HG03025 (cell line): ENCODE results near the gene FRMD4B.

Source experiments
- ATAC-seq: cut with Tn5 transposase; IDR thresholded peaks from one replicate; pipeline ENCODE4 v1.9.1; 2021; ENCODE audit warnings: mild to moderate bottlenecking, moderate library complexity; ENCODE audit not compliant: unreplicated experiment, low FRiP score

FRMD4B gene

GRCh38 chr3:69144631-69145245 is 241.2 kb downstream of the FRMD4B start:
- ATAC-seq, result no peak

- no peak for ATAC-seq
These were observed 242.3 kb downstream of the FRMD4B start for GRCh38 chr3:69143612-69144011.

GRCh38 chr3:69142797-69143454 is 243.0 kb downstream of the FRMD4B start:
- ATAC-seq, result no peak

DNA sequence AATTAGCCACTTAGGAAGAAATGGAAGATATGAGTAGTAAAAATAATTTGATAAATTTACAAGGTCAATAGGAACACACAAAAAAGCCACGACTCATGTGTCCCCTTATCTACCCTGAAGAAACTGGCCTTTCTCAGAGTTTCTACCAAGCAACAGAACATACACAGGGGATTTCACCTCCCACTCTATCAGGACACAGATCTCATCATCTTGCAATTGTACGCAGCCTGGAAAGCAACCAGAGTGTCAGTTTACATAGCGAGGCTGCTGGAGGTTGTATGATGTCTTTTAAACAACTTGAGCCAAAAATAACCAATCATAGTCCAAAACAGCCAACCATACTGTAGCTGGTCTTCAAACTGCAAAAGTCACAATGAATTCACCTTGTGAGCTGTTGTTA is 243.8 kb downstream of the FRMD4B start:
- no peak for ATAC-seq

DNA sequence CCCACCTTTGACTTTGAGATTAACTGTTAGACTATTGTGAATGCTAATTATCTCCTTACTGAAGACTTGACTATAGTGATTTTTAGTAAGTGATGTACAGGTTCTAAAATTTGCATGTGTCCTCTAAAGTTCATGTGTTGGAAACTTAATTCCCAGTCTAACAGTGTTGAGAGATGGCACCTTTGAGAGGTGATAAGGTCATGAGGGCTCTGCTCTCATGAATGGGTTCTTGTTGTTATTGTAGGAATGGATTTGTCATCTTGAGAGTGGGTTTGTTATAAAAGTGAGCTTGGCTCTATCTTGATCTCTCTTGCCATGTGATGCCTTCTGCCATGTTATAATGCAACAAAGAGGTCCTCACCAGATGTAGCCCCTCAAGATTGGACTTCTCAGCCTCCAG is 244.6 kb downstream of the FRMD4B start:
- no peak for ATAC-seq

GRCh38 chr3:69137412-69137811 is 248.5 kb downstream of the FRMD4B start:
- no peak for ATAC-seq

DNA sequence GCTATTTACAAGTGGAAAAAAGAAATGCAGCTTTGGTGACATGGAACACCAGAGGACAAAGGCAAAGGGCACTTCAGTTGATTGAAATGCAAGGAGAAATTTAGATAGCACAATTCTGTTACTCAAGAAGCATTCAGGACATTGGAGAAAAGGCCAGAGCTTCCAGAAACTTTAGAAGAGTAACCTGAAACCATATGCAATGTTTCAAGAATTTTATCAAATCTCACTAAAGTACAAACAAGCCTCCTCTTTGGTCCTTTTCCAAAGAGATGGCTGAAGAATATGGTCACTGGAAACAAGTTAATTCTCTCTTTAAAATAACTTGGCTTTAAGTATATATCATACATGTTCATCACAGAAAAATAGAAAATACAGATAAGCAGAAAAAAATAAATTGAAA is 248.9 kb downstream of the FRMD4B start:
- ATAC-seq, result no peak

DNA sequence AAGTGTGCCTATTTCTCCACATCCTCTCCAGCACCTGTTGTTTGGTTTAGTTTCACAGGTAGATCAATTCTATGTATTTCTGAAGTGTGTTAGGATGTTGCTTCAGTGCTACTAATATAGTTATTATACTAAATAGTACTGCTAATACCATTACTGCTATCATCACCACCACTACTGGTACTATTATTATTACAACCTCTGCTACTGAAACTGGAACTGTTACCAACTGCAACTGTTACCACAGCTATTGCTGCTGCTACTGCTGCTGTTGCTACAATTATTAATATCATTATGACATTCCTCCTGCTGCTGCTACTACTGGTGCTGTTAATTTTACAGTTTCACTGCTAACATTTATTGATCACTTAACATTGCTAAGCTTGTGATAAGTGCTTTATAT is 255.2 kb downstream of the FRMD4B start:
- peak; percentile 86 for ATAC-seq

GRCh38 chr3:69129531-69129930 is 256.4 kb downstream of the FRMD4B start:
- no peak for ATAC-seq

DNA sequence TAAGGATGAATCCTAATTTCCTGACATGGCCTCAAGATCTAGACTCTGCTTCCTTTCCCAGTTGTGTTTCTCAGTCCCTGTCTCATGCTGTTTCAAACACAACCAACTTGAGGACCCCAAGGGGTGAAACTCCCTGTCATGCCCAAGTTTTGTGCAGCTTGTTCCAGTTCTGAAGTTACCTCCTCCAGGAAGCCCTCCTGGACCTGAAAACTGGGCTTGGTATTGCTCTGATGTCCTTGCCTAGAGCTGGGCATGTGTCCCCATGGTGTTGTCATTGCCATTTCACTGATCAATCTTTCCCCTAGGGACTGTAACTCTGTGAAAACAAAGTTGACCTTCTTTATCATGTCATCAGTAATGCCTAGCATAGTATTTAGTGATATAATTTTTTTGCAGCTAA is 257.4 kb downstream of the FRMD4B start:
- no peak for ATAC-seq

DNA sequence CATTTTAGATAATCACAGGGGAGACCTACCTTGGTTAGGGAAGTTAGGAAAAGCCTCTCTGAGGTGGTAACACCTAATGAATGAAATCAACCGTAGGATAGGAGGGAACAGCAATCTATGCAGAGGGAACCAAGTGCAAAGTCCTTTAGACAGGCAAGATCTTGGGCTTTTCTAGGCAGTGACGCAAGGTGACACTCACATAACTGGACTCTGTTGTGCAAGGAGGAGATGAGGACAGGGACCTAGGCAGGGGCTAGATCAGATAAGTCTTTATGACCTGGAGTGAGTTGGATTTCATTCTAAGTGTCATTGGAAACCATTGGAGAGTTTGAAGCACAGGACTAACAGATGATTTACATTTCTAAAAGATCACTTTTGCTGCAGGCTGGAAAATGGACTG is 258.9 kb downstream of the FRMD4B start:
- ATAC-seq, result no peak

DNA sequence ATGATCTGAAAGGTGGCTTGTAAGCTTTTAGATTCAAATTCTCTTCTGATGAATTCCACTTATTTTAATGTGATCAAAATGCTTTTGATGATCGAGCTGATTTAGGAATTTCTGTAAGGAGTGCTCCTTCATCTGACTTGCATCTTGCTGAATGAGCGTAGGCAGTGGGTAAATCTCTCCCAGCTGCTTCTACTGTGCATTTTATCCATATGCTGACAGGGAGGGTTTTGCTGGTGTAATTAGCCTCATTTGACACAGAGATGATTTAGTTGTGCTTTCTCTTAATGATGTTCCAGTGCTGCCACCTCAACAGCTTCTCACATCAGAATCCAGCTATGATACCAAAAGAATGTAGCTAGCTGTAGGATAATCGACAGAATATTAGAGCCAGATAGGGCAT is 259.7 kb downstream of the FRMD4B start:
- no peak for ATAC-seq

DNA sequence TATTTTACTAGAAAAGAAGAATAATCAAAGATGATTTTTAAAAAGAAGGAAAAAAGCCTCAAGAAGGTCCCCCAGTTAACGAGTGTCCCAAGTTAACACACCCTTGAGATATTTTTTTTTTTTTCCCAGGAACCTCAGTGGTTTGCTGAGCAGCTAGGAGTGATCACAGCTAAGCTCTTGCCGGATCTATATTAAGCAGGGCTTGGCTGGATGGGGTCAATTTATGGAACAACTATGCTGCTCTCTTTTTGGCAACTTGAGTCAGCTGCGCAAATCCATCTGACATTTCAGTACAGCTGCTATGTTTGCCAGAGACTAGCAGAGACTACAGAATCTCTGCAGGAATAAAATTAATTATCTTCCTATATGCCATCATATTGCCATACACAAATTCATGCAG is 263.5 kb downstream of the FRMD4B start, which contains the start of gene LMOD3:
Gene LMOD3, minus strand, starts transcription at position 193 of the 400 bp plus-strand sequence. CDS start 209 bp downstream, outside the sequence.
- ATAC-seq, result no peak

DNA sequence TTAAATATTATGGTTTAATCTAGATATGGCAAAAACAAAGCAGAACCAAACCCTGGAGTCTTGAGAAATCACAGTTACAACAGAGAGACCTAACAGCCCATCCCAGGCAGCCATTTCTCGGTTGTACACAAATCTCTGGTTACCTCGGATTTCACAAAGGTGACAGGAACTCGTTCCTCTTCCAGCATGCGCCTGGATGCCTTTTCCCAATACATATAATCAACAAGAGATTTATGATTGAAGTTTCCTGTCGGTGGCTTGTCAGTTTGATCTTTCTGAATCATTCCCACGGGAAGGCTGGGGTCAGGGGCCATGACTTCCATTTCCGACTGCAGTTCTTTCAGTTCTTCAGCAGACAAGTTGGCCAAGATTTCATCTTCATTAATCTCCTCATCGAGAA is 263.9 kb downstream of the FRMD4B start:
- no peak for ATAC-seq

DNA sequence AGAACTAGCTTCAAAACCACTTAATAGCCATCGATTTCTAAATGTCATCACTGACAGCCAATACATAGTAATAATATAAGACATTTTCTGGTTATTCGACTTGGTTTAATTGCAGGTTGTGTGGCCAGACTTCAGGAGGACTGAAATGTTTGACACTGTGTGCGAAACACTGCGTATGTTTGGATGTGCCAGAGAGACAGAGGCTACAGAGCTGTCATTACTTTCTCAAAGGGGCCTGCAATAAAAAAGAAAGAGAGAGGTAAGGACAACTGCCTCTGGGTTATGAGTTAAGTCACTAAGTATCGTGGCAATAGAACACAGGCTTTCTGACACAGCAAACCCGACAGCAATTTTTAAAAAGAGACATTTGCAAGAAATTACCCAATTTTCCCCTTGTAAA is 264.4 kb downstream of the FRMD4B start:
- no peak for ATAC-seq

- no peak for ATAC-seq
These were observed 264.9 kb downstream of the FRMD4B start for GRCh38 chr3:69120879-69121464.
